ENCODE results near the gene TPH1. TPM values are rescaled to one million over a fixed set of nuclear protein-coding genes. Genes with fewer than 3 reads are reported as not detected.
A peak's percentile ranks its signal among the peaks of the same experiment; 100 is the strongest.

TPH1 gene
- total RNA-seq, 1 experiment from 2014 or later = 0.19 TPM

GRCh38 chr11:18075444-18075843, 29.4 kb upstream of the TPH1 start:
- Mint-ChIP-seq H3K4me3 (ENCODE audit: unreplicated experiment) (no peak overlapping the region), H3K36me3 (ENCODE audit: insufficient read depth, unreplicated experiment) (peaks cover 27% of the 10 kb centered on the region), H3K4me1 (ENCODE audit: insufficient read depth, unreplicated experiment) (no peaks in the 10 kb centered on the region), H3K9me3 (ENCODE audit: unreplicated experiment) (no peaks in the 10 kb centered on the region), H3K27ac (ENCODE audit: low read depth, unreplicated experiment) (no peak overlapping the region), H3K27me3 (ENCODE audit: insufficient read depth, unreplicated experiment) (no peaks in the 10 kb centered on the region)
- ChIA-PET CTCF (interaction anchor here (0.6 to 0.7 kb wide), 2 partner anchors 8 to 43 kb away, joined by 3 to 4 read pairs; no protein-coding TSS in a partner anchor), POLR2A (no interaction called here)
- TF ChIP-seq, protein P1, sequence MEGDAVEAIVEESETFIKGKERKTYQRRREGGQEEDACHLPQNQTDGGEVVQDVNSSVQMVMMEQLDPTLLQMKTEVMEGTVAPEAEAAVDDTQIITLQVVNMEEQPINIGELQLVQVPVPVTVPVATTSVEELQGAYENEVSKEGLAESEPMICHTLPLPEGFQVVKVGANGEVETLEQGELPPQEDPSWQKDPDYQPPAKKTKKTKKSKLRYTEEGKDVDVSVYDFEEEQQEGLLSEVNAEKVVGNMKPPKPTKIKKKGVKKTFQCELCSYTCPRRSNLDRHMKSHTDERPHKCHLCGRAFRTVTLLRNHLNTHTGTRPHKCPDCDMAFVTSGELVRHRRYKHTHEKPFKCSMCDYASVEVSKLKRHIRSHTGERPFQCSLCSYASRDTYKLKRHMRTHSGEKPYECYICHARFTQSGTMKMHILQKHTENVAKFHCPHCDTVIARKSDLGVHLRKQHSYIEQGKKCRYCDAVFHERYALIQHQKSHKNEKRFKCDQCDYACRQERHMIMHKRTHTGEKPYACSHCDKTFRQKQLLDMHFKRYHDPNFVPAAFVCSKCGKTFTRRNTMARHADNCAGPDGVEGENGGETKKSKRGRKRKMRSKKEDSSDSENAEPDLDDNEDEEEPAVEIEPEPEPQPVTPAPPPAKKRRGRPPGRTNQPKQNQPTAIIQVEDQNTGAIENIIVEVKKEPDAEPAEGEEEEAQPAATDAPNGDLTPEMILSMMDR (IDR thresholded peaks at IDR 0.05; ENCODE audit: unreplicated experiment) = no peak
- BruUV-seq (replicated peaks) = no TSS peak
- DNase-seq (ENCODE audit: unreplicated experiment) = peak; percentile 2
- intact Hi-C loops (cut with micrococcal nuclease) = no loop called here

- POLR2A ChIA-PET = no interaction called here
- DNase-seq (ENCODE audit: unreplicated experiment) = no peak
Observed at GRCh38 chr11:18071098-18071705, 25.1 kb upstream of the TPH1 start.

DNA sequence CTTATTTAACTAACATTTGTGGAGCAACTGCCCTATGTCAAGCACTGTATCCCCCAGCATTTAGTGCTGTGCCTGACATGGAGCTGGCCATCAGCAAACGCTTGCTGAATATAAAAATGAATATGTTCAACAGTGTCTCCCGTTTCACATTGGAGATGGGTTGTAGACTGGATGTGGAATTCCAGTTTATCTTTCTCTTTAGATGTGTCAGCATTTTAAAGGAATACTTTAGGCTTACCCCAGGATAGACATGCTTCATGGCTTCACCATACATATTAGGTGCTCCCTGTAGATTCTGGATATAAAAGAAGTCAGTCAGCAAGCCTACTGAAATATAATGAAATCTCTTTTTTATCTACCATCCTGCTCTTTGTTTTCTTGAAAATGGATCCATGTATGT, 21.3 kb upstream of the TPH1 start:
- Mint-ChIP-seq H3K27me3 (ENCODE audit: insufficient read depth, unreplicated experiment) (no peaks in the 10 kb centered on the region), H3K4me3 (ENCODE audit: unreplicated experiment) (no peak overlapping the region), H3K27ac (ENCODE audit: low read depth, unreplicated experiment) (no peak overlapping the region), H3K9me3 (ENCODE audit: unreplicated experiment) (no peaks in the 10 kb centered on the region), H3K4me1 (ENCODE audit: insufficient read depth, unreplicated experiment) (no peaks in the 10 kb centered on the region), H3K36me3 (ENCODE audit: insufficient read depth, unreplicated experiment) (peaks cover 4% of the 10 kb centered on the region)
- ChIA-PET POLR2A (interaction anchor here (0.7 to 1.4 kb wide), 2 partner anchors 13 to 79 kb away, joined by 3 to 5 read pairs; no protein-coding TSS in a partner anchor), CTCF (interaction anchor here (0.7 to 1.4 kb wide), 3 partner anchors 8 to 273 kb away, joined by 3 to 5 read pairs (median 3); no protein-coding TSS in a partner anchor)
- BruUV-seq (replicated peaks) = no TSS peak
- DNase-seq (ENCODE audit: unreplicated experiment) = no peak
- TF ChIP-seq, protein P1 (IDR thresholded peaks at IDR 0.05; ENCODE audit: unreplicated experiment) = no peak
- intact Hi-C loops (cut with micrococcal nuclease) = no loop called here

More at GRCh38 chr11:18071098-18071705, 25.1 kb upstream of the TPH1 start:
- Mint-ChIP-seq H3K4me3 (ENCODE audit: unreplicated experiment) (no peak overlapping the region), H3K4me1 (ENCODE audit: insufficient read depth, unreplicated experiment) (no peaks in the 10 kb centered on the region), H3K27me3 (ENCODE audit: insufficient read depth, unreplicated experiment) (no peaks in the 10 kb centered on the region), H3K9me3 (ENCODE audit: unreplicated experiment) (no peaks in the 10 kb centered on the region), H3K27ac (ENCODE audit: low read depth, unreplicated experiment) (no peak overlapping the region), H3K36me3 (ENCODE audit: insufficient read depth, unreplicated experiment) (peaks cover 5% of the 10 kb centered on the region)
- CTCF ChIA-PET = interaction anchor here (1.2 kb wide), 1 partner anchor 45 kb away, joined by 4 read pairs; no protein-coding TSS in a partner anchor
- TF ChIP-seq, protein P1 (IDR thresholded peaks at IDR 0.05; ENCODE audit: unreplicated experiment) = no peak
- intact Hi-C loops (cut with micrococcal nuclease) = no loop called here
- BruUV-seq (replicated peaks) = no TSS peak

DNA sequence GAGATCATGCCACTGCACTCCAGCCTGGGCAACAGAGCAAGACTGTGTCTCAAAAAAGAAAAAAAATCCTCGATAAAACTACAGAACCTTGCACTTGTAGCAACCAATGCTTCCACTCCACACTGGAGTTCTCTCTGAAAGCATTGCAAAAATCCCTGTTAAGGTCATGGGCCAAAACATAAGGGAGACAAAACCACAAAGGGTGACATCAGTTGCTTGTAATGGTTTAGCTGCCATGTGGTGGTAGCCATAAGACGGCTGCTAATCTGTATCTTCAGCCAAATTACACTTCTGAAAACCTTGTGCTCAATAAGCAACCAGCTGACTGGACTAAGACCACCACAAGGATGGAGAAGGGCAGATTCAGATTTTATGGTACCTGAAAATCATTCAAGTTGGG, 20.6 kb upstream of the TPH1 start:
- H3K27ac Mint-ChIP-seq (ENCODE audit: low read depth, unreplicated experiment) = no peak overlapping the region
- DNase-seq (ENCODE audit: unreplicated experiment) = no peak
- H3K4me3 Mint-ChIP-seq (ENCODE audit: unreplicated experiment) = no peak overlapping the region
- no TSS peak for BruUV-seq (replicated peaks)
- H3K36me3 Mint-ChIP-seq (ENCODE audit: insufficient read depth, unreplicated experiment) = peaks cover 4% of the 10 kb centered on the region
- no peaks in the 10 kb centered on the region for H3K27me3 Mint-ChIP-seq (ENCODE audit: insufficient read depth, unreplicated experiment)
- intact Hi-C loops (cut with micrococcal nuclease) = no loop called here
- H3K9me3 Mint-ChIP-seq (ENCODE audit: unreplicated experiment) = no peaks in the 10 kb centered on the region
- H3K4me1 Mint-ChIP-seq (ENCODE audit: insufficient read depth, unreplicated experiment) = no peaks in the 10 kb centered on the region
- ChIA-PET POLR2A (no interaction called here), CTCF (interaction anchor here (1.1 to 1.4 kb wide), 2 partner anchors 9 to 78 kb away, joined by 3 to 5 read pairs; no protein-coding TSS in a partner anchor)
- TF ChIP-seq, protein P1 (IDR thresholded peaks at IDR 0.05; ENCODE audit: unreplicated experiment) = no peak

All from MCF 10A (cell line).